ENCODE data around the gene HARBI1.

HARBI1 gene

DNA sequence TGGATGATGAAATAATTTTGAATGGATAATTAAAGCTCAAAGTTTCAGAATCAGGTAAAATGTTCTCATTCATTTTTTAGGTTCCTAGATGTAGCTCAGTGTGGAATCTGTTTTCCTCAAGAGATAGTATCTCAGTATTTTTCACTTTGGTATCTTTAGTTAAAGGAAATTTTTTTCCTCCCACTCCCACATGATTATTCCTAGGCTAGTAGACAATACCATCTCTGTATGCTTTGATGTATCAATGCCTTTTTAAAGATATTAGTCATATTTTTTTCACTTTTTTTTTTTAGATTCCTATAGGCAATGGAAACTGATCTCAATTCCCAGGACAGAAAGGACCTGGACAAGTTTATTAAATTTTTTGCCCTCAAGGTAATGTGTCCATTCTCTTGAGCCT lies 27.0 kb upstream of the HARBI1 start:
- no peak overlapping the region for H2AFZ ChIP-seq (ENCODE audit: low read length)

DNA sequence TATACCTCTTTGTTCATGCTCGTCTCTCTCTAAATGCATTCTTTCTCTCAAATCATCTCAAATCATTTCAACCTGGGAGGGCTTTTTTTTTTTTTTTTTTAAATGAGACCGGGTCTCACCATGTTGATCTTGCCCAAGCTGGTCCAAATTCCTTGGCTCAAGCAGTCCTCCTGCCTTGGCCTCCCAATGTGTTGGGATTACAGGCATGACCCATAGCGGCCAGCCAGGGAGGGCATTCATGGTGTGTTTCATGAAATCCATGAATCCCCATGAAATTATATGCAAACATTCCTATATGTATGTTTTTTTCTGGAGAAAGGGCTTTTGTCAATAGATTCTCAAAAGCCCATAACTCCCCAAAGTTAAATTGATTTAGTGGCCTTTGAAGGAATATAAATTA lies 26.5 kb upstream of the HARBI1 start:
- no peak overlapping the region for H3K9ac ChIP-seq (ENCODE audit: low read depth, low read length, poor library complexity, severe bottlenecking)
- no peaks in the 10 kb centered on the region for H4K20me1 ChIP-seq (ENCODE audit: insufficient read depth, low read length, poor library complexity, severe bottlenecking)
- H3K9me3 ChIP-seq (ENCODE audit: insufficient read depth, low read depth, low read length): no peaks in the 10 kb centered on the region
- H3K4me2 ChIP-seq (ENCODE audit: low read depth, low read length, poor library complexity, severe bottlenecking): no peak overlapping the region
- H3K27me3 ChIP-seq (ENCODE audit: insufficient read depth, low read length, poor library complexity, severe bottlenecking): no peaks in the 10 kb centered on the region
- peaks cover 54% of the 10 kb centered on the region; the same call in 1 of the 2 replicates for H3K36me3 ChIP-seq (ENCODE audit: insufficient read depth, low read length)
- no peak overlapping the region for H2AFZ ChIP-seq (ENCODE audit: low read length)
- H3K79me2 ChIP-seq (ENCODE audit: insufficient read depth, low read length): peaks cover 5% of the 10 kb centered on the region; the same call in 1 of the 2 replicates
- H3K9me2 ChIP-seq (replicated peaks; ENCODE audit: low read depth, low read length): no peaks in the 10 kb centered on the region
- no peaks in the 10 kb centered on the region for H3F3A ChIP-seq (ENCODE audit: low read depth)
- TF ChIP-seq, protein P1, sequence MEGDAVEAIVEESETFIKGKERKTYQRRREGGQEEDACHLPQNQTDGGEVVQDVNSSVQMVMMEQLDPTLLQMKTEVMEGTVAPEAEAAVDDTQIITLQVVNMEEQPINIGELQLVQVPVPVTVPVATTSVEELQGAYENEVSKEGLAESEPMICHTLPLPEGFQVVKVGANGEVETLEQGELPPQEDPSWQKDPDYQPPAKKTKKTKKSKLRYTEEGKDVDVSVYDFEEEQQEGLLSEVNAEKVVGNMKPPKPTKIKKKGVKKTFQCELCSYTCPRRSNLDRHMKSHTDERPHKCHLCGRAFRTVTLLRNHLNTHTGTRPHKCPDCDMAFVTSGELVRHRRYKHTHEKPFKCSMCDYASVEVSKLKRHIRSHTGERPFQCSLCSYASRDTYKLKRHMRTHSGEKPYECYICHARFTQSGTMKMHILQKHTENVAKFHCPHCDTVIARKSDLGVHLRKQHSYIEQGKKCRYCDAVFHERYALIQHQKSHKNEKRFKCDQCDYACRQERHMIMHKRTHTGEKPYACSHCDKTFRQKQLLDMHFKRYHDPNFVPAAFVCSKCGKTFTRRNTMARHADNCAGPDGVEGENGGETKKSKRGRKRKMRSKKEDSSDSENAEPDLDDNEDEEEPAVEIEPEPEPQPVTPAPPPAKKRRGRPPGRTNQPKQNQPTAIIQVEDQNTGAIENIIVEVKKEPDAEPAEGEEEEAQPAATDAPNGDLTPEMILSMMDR (conservative IDR thresholded peaks at IDR 0.05; ENCODE audit: low read length): no peak
- no peak for TF ChIP-seq EZH2phosphoT487 (IDR thresholded peaks at IDR 0.05; ENCODE audit: borderline replicate concordance)
- H3K4me3 ChIP-seq (ENCODE audit: low read length, poor library complexity, severe bottlenecking): no peak overlapping the region
- peaks cover 6% of the 10 kb centered on the region for H3K4me1 ChIP-seq (ENCODE audit: insufficient read depth, low read length, poor library complexity, severe bottlenecking)

More for the DNA sequence above, 27.0 kb upstream of the HARBI1 start:
- no peak overlapping the region for H3K9ac ChIP-seq (ENCODE audit: low read depth, low read length, poor library complexity, severe bottlenecking)
- peaks cover 6% of the 10 kb centered on the region for H3K4me1 ChIP-seq (ENCODE audit: insufficient read depth, low read length, poor library complexity, severe bottlenecking)
- peaks cover 5% of the 10 kb centered on the region; the same call in 1 of the 2 replicates for H3K79me2 ChIP-seq (ENCODE audit: insufficient read depth, low read length)
- H3K9me3 ChIP-seq (ENCODE audit: insufficient read depth, low read depth, low read length): no peaks in the 10 kb centered on the region
- H3F3A ChIP-seq (ENCODE audit: low read depth): no peaks in the 10 kb centered on the region
- H3K36me3 ChIP-seq (ENCODE audit: insufficient read depth, low read length): peaks cover 54% of the 10 kb centered on the region; the same call in 1 of the 2 replicates
- no peaks in the 10 kb centered on the region for H3K9me2 ChIP-seq (replicated peaks; ENCODE audit: low read depth, low read length)
- TF ChIP-seq, protein P1 (conservative IDR thresholded peaks at IDR 0.05; ENCODE audit: low read length): no peak
- no peak for TF ChIP-seq EZH2phosphoT487 (IDR thresholded peaks at IDR 0.05; ENCODE audit: borderline replicate concordance)
- H3K4me2 ChIP-seq (ENCODE audit: low read depth, low read length, poor library complexity, severe bottlenecking): no peak overlapping the region
- no peak overlapping the region for H3K4me3 ChIP-seq (ENCODE audit: low read length, poor library complexity, severe bottlenecking)
- H4K20me1 ChIP-seq (ENCODE audit: insufficient read depth, low read length, poor library complexity, severe bottlenecking): no peaks in the 10 kb centered on the region
- no peaks in the 10 kb centered on the region for H3K27me3 ChIP-seq (ENCODE audit: insufficient read depth, low read length, poor library complexity, severe bottlenecking)

DNA sequence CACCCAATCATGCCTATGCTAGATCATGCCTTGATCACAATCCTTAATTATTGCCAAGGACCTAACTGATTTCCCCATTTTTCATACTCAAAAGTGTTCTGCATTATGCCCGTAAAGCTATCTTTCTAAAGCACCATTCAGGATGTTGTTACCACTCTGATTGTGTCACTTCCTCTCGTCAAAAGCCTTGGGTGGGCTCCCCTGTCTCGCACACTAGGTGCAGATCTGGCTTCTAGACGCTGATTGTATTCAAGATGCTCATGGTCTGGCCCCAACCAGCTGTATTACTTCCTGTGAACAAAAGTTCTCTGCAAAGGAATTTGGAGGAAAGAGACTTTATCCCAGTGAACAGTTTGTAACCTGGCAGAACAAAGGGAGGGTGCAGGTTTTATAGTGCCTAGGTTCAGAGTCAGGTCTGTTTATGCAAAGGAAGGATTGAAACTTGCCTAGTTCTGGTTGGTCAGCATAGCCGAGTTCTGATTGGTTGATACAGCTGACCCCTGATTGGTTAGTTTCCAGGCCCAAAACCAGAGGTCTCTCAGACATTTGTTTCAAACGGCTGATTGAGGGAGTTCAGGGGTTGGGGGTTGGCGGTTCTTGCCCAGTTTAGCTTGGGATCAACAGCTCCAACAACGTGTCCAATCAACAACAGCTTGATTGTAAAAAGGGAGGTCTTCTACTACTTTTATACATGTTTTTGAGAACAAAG lies 25.8 kb upstream of the HARBI1 start:
- Histone ChIP-seq H3K9ac (ENCODE audit: low read depth, low read length, poor library complexity, severe bottlenecking) (no peak overlapping the region), H2AFZ (ENCODE audit: low read length) (no peak overlapping the region), H3K9me3 (ENCODE audit: insufficient read depth, low read depth, low read length) (no peaks in the 10 kb centered on the region), H3K79me2 (ENCODE audit: insufficient read depth, low read length) (peaks cover 5% of the 10 kb centered on the region; the same call in 1 of the 2 replicates), H3K4me3 (ENCODE audit: low read length, poor library complexity, severe bottlenecking) (no peak overlapping the region), H4K20me1 (ENCODE audit: insufficient read depth, low read length, poor library complexity, severe bottlenecking) (no peaks in the 10 kb centered on the region), H3K4me1 (ENCODE audit: insufficient read depth, low read length, poor library complexity, severe bottlenecking) (peaks cover 6% of the 10 kb centered on the region), H3K4me2 (ENCODE audit: low read depth, low read length, poor library complexity, severe bottlenecking) (no peak overlapping the region), H3K9me2 (replicated peaks; ENCODE audit: low read depth, low read length) (no peaks in the 10 kb centered on the region), H3K27me3 (ENCODE audit: insufficient read depth, low read length, poor library complexity, severe bottlenecking) (no peaks in the 10 kb centered on the region), H3F3A (ENCODE audit: low read depth) (no peaks in the 10 kb centered on the region), H3K36me3 (ENCODE audit: insufficient read depth, low read length) (peaks cover 47% of the 10 kb centered on the region; the same call in 1 of the 2 replicates)
- TF ChIP-seq, protein P1 (conservative IDR thresholded peaks at IDR 0.05; ENCODE audit: low read length): no peak
- no peak for TF ChIP-seq EZH2phosphoT487 (IDR thresholded peaks at IDR 0.05; ENCODE audit: borderline replicate concordance)
